ENCODE results near the gene SNRPA. TPM values are rescaled to one million over a fixed set of nuclear protein-coding genes. Genes with fewer than 3 reads are reported as not detected.

Gene SNRPA
- polyA plus RNA-seq, 3 donors = 27.9 to 78.3 (median 44.2) TPM

DNA sequence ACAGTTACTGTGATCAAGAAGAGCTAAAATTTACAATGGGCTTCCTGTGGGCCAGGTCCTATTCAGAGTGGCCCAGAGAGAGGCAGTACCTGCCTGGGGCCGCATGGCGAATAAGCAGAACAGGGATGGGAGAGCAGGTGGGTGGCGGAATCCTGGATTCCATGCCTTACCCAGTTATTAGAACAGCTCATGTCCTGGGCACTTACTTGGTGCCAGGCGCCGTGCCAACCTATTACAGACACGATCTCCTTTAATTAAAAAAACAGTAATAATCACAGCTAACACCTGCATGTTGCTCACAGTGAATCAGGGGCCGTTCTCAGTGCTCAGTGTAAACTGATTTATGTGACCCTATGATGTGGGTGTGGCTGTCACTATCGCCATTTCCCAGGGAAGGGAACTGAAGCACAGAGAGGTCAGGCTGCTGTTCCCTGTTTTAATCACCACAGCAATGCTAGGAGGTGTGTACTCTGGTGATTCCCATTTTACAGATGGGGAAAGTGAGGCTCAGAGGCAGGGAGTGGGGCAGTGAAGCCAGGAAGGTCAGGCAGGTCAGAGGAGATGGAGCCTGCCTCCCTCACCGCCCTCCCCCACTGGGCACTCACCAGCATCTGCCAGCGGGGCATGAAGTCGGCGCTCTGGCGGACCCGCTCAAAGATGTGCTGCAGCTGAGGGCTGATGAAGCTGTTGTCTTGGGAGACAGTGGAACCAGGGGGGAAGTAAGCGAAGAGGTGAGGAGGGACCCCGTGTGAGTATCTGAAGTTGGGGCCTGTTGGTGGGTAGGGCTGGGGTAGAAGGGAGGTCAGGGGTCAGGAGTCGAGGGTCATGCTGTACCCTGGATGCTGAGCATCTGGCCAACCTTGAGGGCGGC, 46.3 kb upstream of the SNRPA start:
- Histone ChIP-seq H3K9me3 (replicated peaks in 1 of 2; ENCODE audit: control insufficient read depth in 1 of 2, insufficient read depth in 1 of 2, low read length in 2 of 2) (no peaks in the 10 kb centered on the region), H3K4me3 (replicated peaks in 1 of 3; ENCODE audit: low read depth in 2 of 3, low read length in 3 of 3) (no peak overlapping the region), H3K27me3 (ENCODE audit: control insufficient read depth in 2 of 2, insufficient read depth in 2 of 2, low read length in 2 of 2) (no peaks in the 10 kb centered on the region), H3K4me2 (replicated peaks; ENCODE audit: extremely low read depth, low read length, poor library complexity, severe bottlenecking) (no peak overlapping the region), H2AFZ (ENCODE audit: insufficient read depth, low read depth, low read length, poor library complexity, severe bottlenecking) (no peak overlapping the region), H4K20me1 (ENCODE audit: insufficient read depth, low read length) (no peaks in the 10 kb centered on the region), H3K27ac (ENCODE audit: low read depth in 1 of 2, low read length in 2 of 2) (no peak overlapping the region), H3K79me2 (ENCODE audit: insufficient read depth, low read length) (no peaks in the 10 kb centered on the region), H3K9ac (ENCODE audit: insufficient read depth, low read length, poor library complexity, severe bottlenecking) (no peak overlapping the region), H3K36me3 (replicated peaks in 1 of 2; ENCODE audit: control insufficient read depth in 1 of 2, insufficient read depth in 2 of 2, low read length in 2 of 2) (peaks cover 84 to 98% of the 10 kb centered on the region in 2 donors), H3K4me1 (ENCODE audit: control insufficient read depth in 1 of 2, insufficient read depth in 2 of 2, low read length in 2 of 2) (no peaks in the 10 kb centered on the region)
- TF ChIP-seq, protein P1, sequence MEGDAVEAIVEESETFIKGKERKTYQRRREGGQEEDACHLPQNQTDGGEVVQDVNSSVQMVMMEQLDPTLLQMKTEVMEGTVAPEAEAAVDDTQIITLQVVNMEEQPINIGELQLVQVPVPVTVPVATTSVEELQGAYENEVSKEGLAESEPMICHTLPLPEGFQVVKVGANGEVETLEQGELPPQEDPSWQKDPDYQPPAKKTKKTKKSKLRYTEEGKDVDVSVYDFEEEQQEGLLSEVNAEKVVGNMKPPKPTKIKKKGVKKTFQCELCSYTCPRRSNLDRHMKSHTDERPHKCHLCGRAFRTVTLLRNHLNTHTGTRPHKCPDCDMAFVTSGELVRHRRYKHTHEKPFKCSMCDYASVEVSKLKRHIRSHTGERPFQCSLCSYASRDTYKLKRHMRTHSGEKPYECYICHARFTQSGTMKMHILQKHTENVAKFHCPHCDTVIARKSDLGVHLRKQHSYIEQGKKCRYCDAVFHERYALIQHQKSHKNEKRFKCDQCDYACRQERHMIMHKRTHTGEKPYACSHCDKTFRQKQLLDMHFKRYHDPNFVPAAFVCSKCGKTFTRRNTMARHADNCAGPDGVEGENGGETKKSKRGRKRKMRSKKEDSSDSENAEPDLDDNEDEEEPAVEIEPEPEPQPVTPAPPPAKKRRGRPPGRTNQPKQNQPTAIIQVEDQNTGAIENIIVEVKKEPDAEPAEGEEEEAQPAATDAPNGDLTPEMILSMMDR (IDR thresholded peaks at IDR 0.05) = no peak
- no peaks in the 10 kb centered on the region for H3K27me3 Mint-ChIP-seq (ENCODE audit: low read depth in 3 of 3)
- DNase-seq = no peak
- intact Hi-C loops (cut with micrococcal nuclease) = no loop called here
- H3K4me3 Mint-ChIP-seq = no peak overlapping the region
- no peaks in the 10 kb centered on the region for H3K9me3 Mint-ChIP-seq
- WGBS (ENCODE audit: insufficient coverage) = 96% methylated on average over 13 of the region's 18 CpGs
- no peaks in the 10 kb centered on the region for H3K4me1 Mint-ChIP-seq
- H3K36me3 Mint-ChIP-seq = peaks cover 81 to 91% of the 10 kb centered on the region in 2 donors
- peak overlapping the region in 1 of 7 donors; percentile 40 for H3K27ac Mint-ChIP-seq

DNA sequence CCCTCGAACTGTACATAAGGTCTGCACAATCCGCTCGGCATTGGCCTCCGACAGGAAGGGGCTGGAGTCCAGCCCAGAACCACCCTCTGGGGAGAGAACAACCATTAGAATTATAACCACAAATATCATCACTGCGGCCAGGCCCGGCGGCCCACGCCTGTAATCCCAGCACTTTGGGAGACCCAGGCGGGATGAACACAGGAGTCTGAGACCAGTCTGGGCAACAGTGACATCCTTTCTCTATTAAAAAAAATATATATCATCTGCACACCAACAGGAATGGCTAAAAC, 45.7 kb upstream of the SNRPA start:
- H3K9ac ChIP-seq (ENCODE audit: insufficient read depth, low read length, poor library complexity, severe bottlenecking) = no peak overlapping the region
- peaks cover under 1% of the 10 kb centered on the region for H3K4me1 Mint-ChIP-seq
- intact Hi-C loops (cut with micrococcal nuclease) = no loop called here
- H4K20me1 ChIP-seq (ENCODE audit: insufficient read depth, low read length) = no peaks in the 10 kb centered on the region
- no peaks in the 10 kb centered on the region for H3K27me3 ChIP-seq (ENCODE audit: control insufficient read depth in 2 of 2, insufficient read depth in 2 of 2, low read length in 2 of 2)
- H3K27ac ChIP-seq (ENCODE audit: low read depth in 1 of 2, low read length in 2 of 2) = no peak overlapping the region
- H3K9me3 Mint-ChIP-seq = no peaks in the 10 kb centered on the region
- no peak for DNase-seq
- H3K36me3 Mint-ChIP-seq = peaks cover 83 to 96% of the 10 kb centered on the region in 2 donors
- H3K27ac Mint-ChIP-seq = no peak overlapping the region
- H3K4me3 ChIP-seq (replicated peaks in 1 of 3; ENCODE audit: low read depth in 2 of 3, low read length in 3 of 3) = no peak overlapping the region
- no peaks in the 10 kb centered on the region for H3K79me2 ChIP-seq (ENCODE audit: insufficient read depth, low read length)
- H3K36me3 ChIP-seq (replicated peaks in 1 of 2; ENCODE audit: control insufficient read depth in 1 of 2, insufficient read depth in 2 of 2, low read length in 2 of 2) = peaks cover 83 to 98% of the 10 kb centered on the region in 2 donors
- no peaks in the 10 kb centered on the region for H3K27me3 Mint-ChIP-seq (ENCODE audit: low read depth in 3 of 3)
- H3K4me2 ChIP-seq (replicated peaks; ENCODE audit: extremely low read depth, low read length, poor library complexity, severe bottlenecking) = no peak overlapping the region
- no peaks in the 10 kb centered on the region for H3K4me1 ChIP-seq (ENCODE audit: control insufficient read depth in 1 of 2, insufficient read depth in 2 of 2, low read length in 2 of 2)
- H2AFZ ChIP-seq (ENCODE audit: insufficient read depth, low read depth, low read length, poor library complexity, severe bottlenecking) = no peak overlapping the region
- no peaks in the 10 kb centered on the region for H3K9me3 ChIP-seq (replicated peaks in 1 of 2; ENCODE audit: control insufficient read depth in 1 of 2, insufficient read depth in 1 of 2, low read length in 2 of 2)
- WGBS (ENCODE audit: insufficient coverage) = 98% methylated on average over 9 of the region's 9 CpGs
- TF ChIP-seq, protein P1 (IDR thresholded peaks at IDR 0.05) = no peak
- H3K4me3 Mint-ChIP-seq = no peak overlapping the region

All from CD14-positive monocyte (primary cell).